Thyroid gland (tissue), 4 donors: ENCODE results near the gene MGAT5B.

Experiments used
- CTCF ChIP-seq, 6 experiments: fragments of 200-600 bp in 3 of 6; fragments of 450-650 bp in 3 of 6; sonication (generic) in 3 of 6; IDR thresholded peaks; one replicate each; pipeline ENCODE4 v1.5.1; 2016 to 2019; ENCODE audit warnings: antibody characterized with exemption in 6 of 6, mild to moderate bottlenecking in 2 of 6, inconsistent platforms in 1 of 6, moderate library complexity in 1 of 6
- POLR2A ChIP-seq, 2 donors: fragments of 450-650 bp; IDR thresholded peaks; one replicate each; pipeline ENCODE4 v1.6.1; 2017; ENCODE audit warnings: antibody characterized with exemption in 2 of 2, mild to moderate bottlenecking in 2 of 2, moderate library complexity in 1 of 2

GRCh38 chr17:76870377-76870714, 2.1 kb downstream of the MGAT5B start:
- TF ChIP-seq CTCF (IDR thresholded peaks at IDR 0.05), result no peak
- TF ChIP-seq POLR2A (IDR thresholded peaks at IDR 0.05), result no peak
